ENCODE measurements around the gene PROX1. TPM values are rescaled to one million over a fixed set of nuclear protein-coding genes. Genes with fewer than 3 reads are reported as not detected.

PROX1 gene
- total and polyA plus RNA-seq, 2 experiments from 2014 or later = 4.8 to 15.7 TPM

- no peak overlapping the region for H3K27ac ChIP-seq
- TF ChIP-seq EZH2 (IDR thresholded peaks at IDR 0.05; ENCODE audit: borderline replicate concordance) (peak; percentile 50), CTCF (IDR thresholded peaks at IDR 0.05; ENCODE audit: poor library complexity) (no peak), EZH2phosphoT487 (IDR thresholded peaks at IDR 0.05; ENCODE audit: low read depth, severe bottlenecking, unreplicated experiment) (peak; percentile 64)
- H3K36me3 ChIP-seq (replicated peaks; ENCODE audit: insufficient read depth, low read depth) = no peaks in the 10 kb centered on the region
- H3K27me3 ChIP-seq = peaks cover 67% of the 10 kb centered on the region
- WGBS (ENCODE audit: low lambda C conversion rate, missing lambda C conversion rate) = 2% methylated on average over 49 of the region's 52 CpGs
- no peaks in the 10 kb centered on the region for H3K9me3 ChIP-seq (ENCODE audit: low read depth)
- DNase-seq (ENCODE audit: low spot score) = peak; percentile 48
- H3K9me2 ChIP-seq (replicated peaks; ENCODE audit: insufficient read depth) = no peaks in the 10 kb centered on the region
- H4K20me1 ChIP-seq (ENCODE audit: insufficient read depth, poor library complexity, severe bottlenecking) = no peaks in the 10 kb centered on the region
- peaks cover 33% of the 10 kb centered on the region for H3K4me1 ChIP-seq (ENCODE audit: insufficient read depth)
- H3K4me3 ChIP-seq = no peak overlapping the region
- H2AFZ ChIP-seq = peak overlapping the region; percentile 27
- H3K4me2 ChIP-seq = peak overlapping the region; percentile 95
- no peaks in the 10 kb centered on the region for H3K79me2 ChIP-seq
These were observed 2.4 kb upstream of the PROX1 start for GRCh38 chr1:213985209-213986019.

GRCh38 chr1:213986020-213986924 lies 1.5 kb upstream of the PROX1 start:
- Histone ChIP-seq H3K9me3 (ENCODE audit: low read depth) (no peaks in the 10 kb centered on the region), H3K36me3 (replicated peaks; ENCODE audit: insufficient read depth, low read depth) (no peaks in the 10 kb centered on the region), H2AFZ (no peak overlapping the region), H3K79me2 (peaks cover under 1% of the 10 kb centered on the region), H3K9me2 (replicated peaks; ENCODE audit: insufficient read depth) (no peaks in the 10 kb centered on the region), H3K4me2 (peak overlapping the region; percentile 95), H3K4me3 (peak overlapping the region; percentile 11), H3K27me3 (peaks cover 58% of the 10 kb centered on the region), H4K20me1 (ENCODE audit: insufficient read depth, poor library complexity, severe bottlenecking) (no peaks in the 10 kb centered on the region), H3K4me1 (ENCODE audit: insufficient read depth) (peaks cover 33% of the 10 kb centered on the region), H3K27ac (no peak overlapping the region)
- WGBS (ENCODE audit: low lambda C conversion rate, missing lambda C conversion rate) = 3% methylated on average over 28 of the region's 31 CpGs
- TF ChIP-seq CTCF (IDR thresholded peaks at IDR 0.05; ENCODE audit: poor library complexity) = no peak
- TF ChIP-seq EZH2 (IDR thresholded peaks at IDR 0.05; ENCODE audit: borderline replicate concordance) = no peak
- TF ChIP-seq EZH2phosphoT487 (IDR thresholded peaks at IDR 0.05; ENCODE audit: low read depth, severe bottlenecking, unreplicated experiment) = peak; percentile 83
- DNase-seq (ENCODE audit: low spot score) = no peak

DNA sequence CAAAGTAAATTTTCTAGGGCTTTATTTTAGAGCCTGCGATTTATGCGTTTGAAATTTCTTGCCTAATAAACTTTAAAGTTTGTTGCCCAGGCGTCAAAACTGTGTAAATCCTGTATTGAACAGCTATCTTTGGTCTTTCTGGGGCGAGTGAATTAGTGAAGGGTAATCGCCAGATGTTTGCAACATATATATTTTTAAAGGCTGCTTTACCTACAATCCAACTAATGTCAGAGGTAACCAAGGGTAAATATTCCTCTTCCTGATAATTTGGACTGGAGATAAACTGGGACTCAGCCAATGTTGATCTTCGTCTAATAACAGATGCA lies 885 bp upstream of the PROX1 start:
- Histone ChIP-seq H3K79me2 (peaks cover 3% of the 10 kb centered on the region), H2AFZ (no peak overlapping the region), H3K36me3 (replicated peaks; ENCODE audit: insufficient read depth, low read depth) (no peaks in the 10 kb centered on the region), H3K9me3 (ENCODE audit: low read depth) (no peaks in the 10 kb centered on the region), H4K20me1 (ENCODE audit: insufficient read depth, poor library complexity, severe bottlenecking) (no peaks in the 10 kb centered on the region), H3K27me3 (peaks cover 52% of the 10 kb centered on the region), H3K27ac (no peak overlapping the region), H3K4me3 (peak overlapping the region; percentile 11), H3K4me1 (ENCODE audit: insufficient read depth) (peaks cover 33% of the 10 kb centered on the region), H3K9me2 (replicated peaks; ENCODE audit: insufficient read depth) (no peaks in the 10 kb centered on the region), H3K4me2 (peak overlapping the region; percentile 95)
- WGBS (ENCODE audit: low lambda C conversion rate, missing lambda C conversion rate) = 8% methylated on average over 6 of the region's 6 CpGs
- TF ChIP-seq EZH2phosphoT487 (IDR thresholded peaks at IDR 0.05; ENCODE audit: low read depth, severe bottlenecking, unreplicated experiment) = no peak
- TF ChIP-seq EZH2 (IDR thresholded peaks at IDR 0.05; ENCODE audit: borderline replicate concordance) = no peak
- TF ChIP-seq CTCF (IDR thresholded peaks at IDR 0.05; ENCODE audit: poor library complexity) = no peak
- DNase-seq (ENCODE audit: low spot score) = no peak
